Left colon (tissue), 2 donors: Measurements from ENCODE around the gene YIPF5. TPM values are rescaled to one million over a fixed set of nuclear protein-coding genes. Genes with fewer than 3 reads are reported as not detected.

Experiments used
- ATAC-seq: fragments of 200-7000 bp; cut with Tn5 transposase; one replicate; pipeline ENCODE4 v1.9.1; 2020; ENCODE audit warnings: mild to moderate bottlenecking, moderate library complexity
- DNase-seq, 2 donors: peaks; one replicate each; pipeline ENCODE4 v3.0.0-alpha.2; 2020
- intact Hi-C, 2 donors: fragments of 100-400 bp; cut with DNase I in 1 of 2; cut with micrococcal nuclease in 1 of 2; formaldehyde crosslinking; loops; one replicate each; pipeline versions ENCODE4 v1.11.2 to v1.14.0; 2022; cut with DNase I, micrococcal nuclease
- total RNA-seq, 2 donors: library from RNA; stranded (reverse); fragmentation: NEBNext Ultra II Directional; extraction: Animal tissue kit (Norgen Biotek cat#: 25700); gene quantifications; one replicate each; pipeline ENCODE4 v1.2.1, GENCODE V29; 2021
- donor health status: DM: no; HTN: no; CAD: no.
- donor health status: DM: yes; HTN: yes; CAD: no.

YIPF5 gene
- total RNA-seq, 2 donors from 2014 or later, result 44.1 to 58.2 TPM

- intact Hi-C loops, result no loop called here
- no peak for DNase-seq
- no peak for ATAC-seq
Observed at GRCh38 chr5:144134194-144134826, 36.1 kb downstream of the YIPF5 start.

DNA sequence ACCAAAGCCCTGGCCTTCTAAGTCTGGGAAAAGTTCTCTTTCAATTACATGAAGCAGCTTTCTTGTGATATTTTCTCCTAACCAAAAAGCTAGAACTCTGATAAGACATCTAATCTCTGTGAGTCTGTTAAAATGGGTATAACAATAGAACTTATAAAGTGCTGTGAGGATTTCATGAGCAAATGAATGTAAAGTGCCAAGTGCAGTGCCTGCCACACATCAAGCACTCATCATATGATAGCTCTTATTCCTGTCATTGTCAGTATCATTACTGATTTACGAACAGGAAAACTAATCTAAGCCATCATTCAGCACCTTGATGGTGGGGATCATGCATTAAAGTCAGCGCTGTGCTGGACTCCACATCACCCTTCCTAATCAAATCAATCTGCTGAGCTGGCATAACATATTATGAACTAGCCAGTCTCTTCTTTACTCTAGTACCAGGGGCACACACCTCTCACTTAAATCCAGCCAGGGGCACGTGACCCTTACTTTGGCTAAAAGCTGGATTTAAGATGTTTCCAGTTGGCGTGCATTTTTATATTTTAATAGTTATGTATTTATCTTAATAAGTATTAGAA lies 37.3 kb downstream of the YIPF5 start:
- ATAC-seq (no peak), DNase-seq (no peak)
- intact Hi-C loops, result no loop called here

DNA sequence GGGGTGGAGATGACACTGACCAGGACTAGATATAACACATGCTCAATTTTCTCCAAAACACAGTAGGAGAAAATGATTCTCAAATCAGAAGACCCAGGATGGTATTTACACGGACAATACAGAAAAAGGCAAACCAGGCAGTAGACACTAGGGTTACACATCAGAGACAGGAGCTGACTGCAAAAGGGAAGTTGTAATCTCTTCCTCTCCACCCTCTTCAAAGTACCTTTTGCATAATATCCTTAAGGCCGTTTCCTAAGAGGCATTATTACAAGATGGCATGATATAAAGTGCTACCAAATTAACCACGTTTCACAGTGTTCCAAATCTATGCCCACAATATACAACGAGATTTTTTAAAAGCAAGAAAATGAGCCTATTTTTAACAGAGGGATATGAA lies 39.2 kb downstream of the YIPF5 start:
- no peak for DNase-seq
- intact Hi-C loops, result no loop called here

DNA sequence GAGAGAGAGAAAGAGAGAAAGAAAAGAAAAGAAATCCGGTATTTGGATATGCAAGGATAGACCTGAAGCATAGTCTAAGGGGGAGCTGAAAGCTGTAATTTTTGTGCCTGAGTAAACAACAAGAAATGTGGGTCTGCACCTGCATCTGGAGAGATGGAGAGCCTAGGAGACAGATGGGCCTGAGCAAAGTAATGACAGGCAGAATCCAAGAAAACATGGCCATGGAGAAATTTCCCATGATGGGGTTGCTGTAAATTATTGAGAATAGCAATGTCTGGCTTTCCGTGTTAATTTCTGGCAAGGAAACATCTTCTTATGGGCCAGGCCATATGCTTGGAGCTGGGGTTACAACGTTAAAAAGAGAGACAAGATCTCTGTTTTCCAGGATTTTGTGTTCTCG lies 40.2 kb downstream of the YIPF5 start:
- no peak for DNase-seq
- ATAC-seq, result no peak
- intact Hi-C loops, result no loop called here

More for the DNA sequence above, 39.2 kb downstream of the YIPF5 start:
- no peak for ATAC-seq

DNA sequence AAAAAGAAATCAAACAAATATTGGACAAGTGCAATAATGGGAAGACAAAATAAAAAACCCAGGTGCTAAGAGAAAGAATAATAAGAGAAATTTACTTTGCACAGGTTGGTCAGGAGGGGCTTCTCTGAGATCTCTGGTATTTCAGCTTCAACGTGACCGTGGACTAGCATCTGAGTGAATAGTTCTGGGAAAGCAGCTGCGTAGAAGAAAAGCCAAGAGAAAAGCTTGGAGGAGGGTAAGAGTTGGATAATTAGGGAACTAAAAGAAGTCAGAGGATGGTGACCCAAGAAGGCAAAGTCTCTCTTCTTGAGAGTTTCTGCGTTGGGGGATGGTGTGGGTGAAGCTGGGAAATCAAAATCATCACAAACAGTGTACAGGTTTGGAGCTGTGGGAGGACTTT lies 41.6 kb downstream of the YIPF5 start:
- intact Hi-C loops, result no loop called here
- ATAC-seq (no peak), DNase-seq (no peak)

DNA sequence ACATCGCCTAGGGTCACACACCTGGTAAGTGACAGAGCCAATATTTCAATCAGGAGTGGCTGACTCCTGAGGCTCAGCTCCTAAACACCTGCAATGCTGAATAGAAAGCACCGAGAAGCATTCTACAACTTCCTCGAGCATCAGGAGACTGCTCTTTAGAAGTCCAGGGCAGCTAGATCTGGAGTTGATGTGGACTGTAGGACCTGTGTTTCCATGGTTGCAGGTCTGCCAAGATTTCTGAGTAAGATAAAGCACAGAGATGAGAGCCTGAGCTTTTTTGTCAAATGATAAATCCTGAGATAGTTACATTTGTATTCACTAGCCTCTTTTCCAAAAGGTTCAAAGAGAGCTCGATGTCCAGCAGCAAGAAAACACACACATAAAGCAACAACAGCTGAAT lies 43.8 kb downstream of the YIPF5 start:
- intact Hi-C loops, result no loop called here
- ATAC-seq, result no peak
- no peak for DNase-seq

- intact Hi-C loops, result no loop called here
- DNase-seq (no peak), ATAC-seq (no peak)
Observed at GRCh38 chr5:144125163-144125726, 45.2 kb downstream of the YIPF5 start.

DNA sequence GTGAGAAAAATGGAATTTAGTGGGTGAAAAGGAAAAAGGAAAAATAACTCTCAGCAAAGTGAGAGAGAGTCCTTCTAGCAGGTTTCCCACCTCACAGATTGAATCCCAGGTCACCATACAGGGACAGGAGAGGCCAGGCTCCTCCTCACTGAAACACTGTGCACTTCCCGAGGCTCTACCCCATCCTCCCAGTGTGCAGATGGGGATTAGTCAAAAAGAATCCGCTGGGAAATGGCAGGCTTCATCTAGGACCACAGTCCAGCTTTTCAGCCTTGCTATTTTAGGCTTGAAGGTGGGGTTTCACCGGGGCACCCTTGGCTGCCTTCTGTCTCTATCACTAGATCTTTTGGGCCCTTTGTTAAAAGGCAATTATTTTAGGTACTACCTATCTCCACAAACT lies 47.8 kb downstream of the YIPF5 start:
- intact Hi-C loops, result no loop called here
- DNase-seq, result no peak
- no peak for ATAC-seq

GRCh38 chr5:144122081-144122480 lies 48.4 kb downstream of the YIPF5 start:
- DNase-seq, result no peak
- ATAC-seq, result no peak
- intact Hi-C loops, result no loop called here

GRCh38 chr5:144121577-144121976 lies 48.9 kb downstream of the YIPF5 start:
- ATAC-seq (no peak), DNase-seq (no peak)
- intact Hi-C loops, result no loop called here

DNA sequence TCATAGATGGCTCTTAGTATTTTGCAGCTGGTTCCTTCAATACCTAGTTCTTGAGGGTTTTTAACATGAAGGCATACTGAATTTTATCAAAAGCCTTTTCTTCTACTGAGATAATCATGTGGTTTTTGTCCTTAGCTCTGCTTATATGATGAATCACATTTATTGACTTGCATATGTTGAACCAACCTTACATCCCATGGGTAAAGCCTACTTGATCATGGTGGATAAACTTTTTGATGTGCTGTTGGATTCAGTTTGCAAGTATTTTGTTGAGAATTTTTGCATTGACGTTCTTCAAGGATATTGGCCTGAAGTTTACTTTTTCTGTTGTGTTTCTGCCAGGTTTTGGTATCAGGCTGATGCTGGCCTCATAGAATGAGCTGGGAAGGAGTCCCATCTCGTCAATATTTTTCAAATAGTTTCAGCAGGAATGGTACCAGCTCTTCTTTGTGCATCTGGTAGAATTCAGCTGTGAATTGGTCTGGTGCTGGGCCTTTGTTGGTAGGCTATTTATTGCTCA lies 49.7 kb downstream of the YIPF5 start:
- intact Hi-C loops, result no loop called here
- DNase-seq (no peak), ATAC-seq (no peak)

GRCh38 chr5:144117412-144117811 lies 53.0 kb downstream of the YIPF5 start:
- intact Hi-C loops, result no loop called here
- ATAC-seq, result no peak
- DNase-seq, result no peak

GRCh38 chr5:144114571-144114970 lies 55.9 kb downstream of the YIPF5 start:
- intact Hi-C loops, result no loop called here
- ATAC-seq (no peak), DNase-seq (no peak)

Other genes with a start within 250 kb of the YIPF5 start
- under 1 TPM in 1 of 2 donors, not detected in 1; 0.11 TPM for gene KCTD16, start 214 bp upstream of the YIPF5 start, total RNA-seq